Common myeloid progenitor, CD34-positive (primary cell): ENCODE data around the gene PHACTR1.

ENCODE experiments used
- CTCF ChIA-PET: fragments of 350-600 bp; sonication (Branson Sonifier 250); formaldehyde crosslinking; loops from one replicate; lab custom pipeline; 2021; ENCODE audit warnings: antibody characterized with exemption; lab: Charles Lee
- POLR2A ChIA-PET: fragments of 350-600 bp; sonication (Branson Sonifier 250); formaldehyde crosslinking; loops from one replicate; lab custom pipeline; 2021; ENCODE audit warnings: antibody characterized with exemption; lab: Charles Lee
- DNase-seq, 3 donors: peaks; one replicate each; pipeline versions ENCODE4 v3.0.0 to v3.0.0-alpha.2; 2013
- H3K27ac ChIP-seq, 2 experiments: 1 replicate in 1 of 2; 2 replicates in 1 of 2; pipeline ENCODE4 v1.7.0; 2013; ENCODE audit warnings: inconsistent platforms in 2 of 2, low read length in 2 of 2, mild to moderate bottlenecking in 2 of 2, low read depth in 1 of 2, moderate library complexity in 1 of 2; ENCODE audit not compliant: severe bottlenecking in 2 of 2, insufficient read depth in 1 of 2, poor library complexity in 1 of 2
- H3K27me3 ChIP-seq, 5 experiments: replicated peaks in 2 of 5; 1 replicate in 3 of 5; 2 replicates in 2 of 5; pipeline versions ENCODE4 v1.6.1 to v1.7.0; 2013; ENCODE audit warnings: low read length in 4 of 5, mild to moderate bottlenecking in 2 of 5, moderate library complexity in 2 of 5, inconsistent platforms in 1 of 5; ENCODE audit not compliant: insufficient read depth in 5 of 5, control insufficient read depth in 4 of 5
- H3K36me3 ChIP-seq, 4 experiments: 1 replicate in 2 of 4; 2 replicates in 2 of 4; pipeline versions ENCODE4 v1.6.1 to v1.7.0; 2013; ENCODE audit warnings: low read length in 3 of 4, control low read depth in 1 of 4, mild to moderate bottlenecking in 1 of 4; ENCODE audit not compliant: control insufficient read depth in 4 of 4, insufficient read depth in 4 of 4
- H3K4me1 ChIP-seq, 4 experiments: 1 replicate in 3 of 4; 2 replicates in 1 of 4; pipeline versions ENCODE4 v1.6.1 to v1.7.1; 2013; ENCODE audit warnings: low read length in 3 of 4, mild to moderate bottlenecking in 3 of 4, control low read depth in 1 of 4, inconsistent platforms in 1 of 4, moderate library complexity in 1 of 4; ENCODE audit not compliant: control insufficient read depth in 4 of 4, insufficient read depth in 4 of 4; ENCODE audit errors: control extremely low read depth in 1 of 4
- H3K4me3 ChIP-seq, 7 experiments: 1 replicate in 4 of 7; 2 replicates in 3 of 7; pipeline versions ENCODE4 v1.5.1 to v1.7.0; 2013; ENCODE audit warnings: mild to moderate bottlenecking in 7 of 7, low read length in 6 of 7, moderate library complexity in 6 of 7, inconsistent platforms in 2 of 7, low read depth in 2 of 7, control low read depth in 1 of 7; ENCODE audit not compliant: insufficient read depth in 4 of 7, control insufficient read depth in 1 of 7; ENCODE audit errors: extremely low read depth in 1 of 7
- H3K9me3 ChIP-seq, 5 experiments: 1 replicate in 4 of 5; 2 replicates in 1 of 5; pipeline versions ENCODE4 v1.6.1 to v1.7.1; 2013; ENCODE audit warnings: low read length in 4 of 5, mild to moderate bottlenecking in 2 of 5, inconsistent platforms in 1 of 5, low read depth in 1 of 5, moderate library complexity in 1 of 5; ENCODE audit not compliant: control insufficient read depth in 4 of 5, insufficient read depth in 2 of 5; ENCODE audit errors: control extremely low read depth in 1 of 5
- WGBS: methylation state at CpG from one replicate; pipeline ENCODE4 v1.1.5; 2013; ENCODE audit not compliant: insufficient coverage; 5-methylcytosine and 5-hydroxymethylcytosine counted together

PHACTR1 gene

DNA sequence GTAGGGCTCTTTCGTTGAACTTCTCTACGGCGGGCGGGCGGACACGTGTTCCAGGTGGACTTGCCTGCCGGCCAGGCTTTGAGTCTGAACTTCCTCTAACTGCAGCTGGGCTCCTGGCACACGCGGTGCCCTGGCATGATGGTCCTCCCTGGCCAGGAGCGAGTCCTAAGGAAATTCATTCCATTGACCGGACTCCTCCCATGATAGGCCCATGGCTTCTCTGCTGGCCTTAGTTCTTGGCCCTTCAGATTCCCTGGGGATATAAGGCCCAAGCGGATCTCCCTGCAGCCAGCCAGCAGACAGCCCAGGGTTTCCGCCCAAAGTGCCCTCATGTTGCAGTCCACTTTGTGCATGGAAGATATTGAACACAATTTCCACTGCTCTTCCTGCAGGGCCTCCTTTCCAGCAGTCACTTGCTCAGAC is 572.4 kb downstream of the PHACTR1 start:
- Histone ChIP-seq H3K9me3 (peaks cover 3 to 17% (median 15%) of the 10 kb centered on the region in 5 experiments), H3K4me3 (no peak overlapping the region), H3K4me1 (peaks cover 0 to 16% (median 6%) of the 10 kb centered on the region in 4 experiments), H3K27ac (no peak overlapping the region), H3K36me3 (peaks cover 15 to 78% (median 61%) of the 10 kb centered on the region in 4 experiments), H3K27me3 (no peaks in the 10 kb centered on the region)
- ChIA-PET POLR2A (no interaction called here), CTCF (interaction anchor here (1.0 to 1.5 kb wide), 2 partner anchors 10 to 102 kb away, joined by 3 to 5 read pairs; no protein-coding TSS in a partner anchor)
- DNase-seq = no peak
- 92% methylated on average over 12 of the region's 13 CpGs for WGBS

DNA sequence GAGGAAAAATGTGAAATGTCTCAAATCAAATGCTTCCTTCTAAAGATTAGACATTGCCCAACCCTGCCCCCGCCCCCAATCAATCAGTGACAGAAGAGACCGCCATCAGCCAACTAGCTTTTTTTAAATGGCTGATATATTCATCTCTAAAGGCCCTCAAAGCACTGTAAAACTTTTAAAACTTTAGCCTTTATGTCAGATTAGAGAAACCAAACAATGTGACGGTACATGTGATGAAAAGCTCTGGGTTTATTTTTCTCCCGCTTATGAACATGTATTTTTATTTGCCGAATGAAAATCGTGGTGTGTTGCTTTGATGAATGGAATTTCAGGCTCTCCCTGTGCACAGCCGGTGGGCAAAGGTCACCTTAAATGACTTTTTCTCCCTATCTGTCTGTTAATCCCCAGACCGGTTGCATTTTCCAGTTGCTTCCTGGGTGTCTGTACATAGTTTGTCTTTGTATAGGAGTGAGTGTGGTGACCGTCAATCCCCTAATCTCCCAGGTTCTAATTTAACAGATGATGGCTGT is 573.3 kb downstream of the PHACTR1 start:
- ChIA-PET CTCF (interaction anchor here (0.8 to 1.0 kb wide), 3 partner anchors 11 to 103 kb away, joined by 3 read pairs; no protein-coding TSS in a partner anchor), POLR2A (no interaction called here)
- no peaks in the 10 kb centered on the region for H3K27me3 ChIP-seq
- H3K9me3 ChIP-seq = peaks cover 3 to 17% (median 15%) of the 10 kb centered on the region in 5 experiments
- peak overlapping the region in 1 of 2 experiments; percentile 37 for H3K27ac ChIP-seq
- H3K4me3 ChIP-seq = no peak overlapping the region
- DNase-seq = no peak
- H3K4me1 ChIP-seq = peaks cover 4 to 22% (median 7%) of the 10 kb centered on the region in 4 experiments
- H3K36me3 ChIP-seq = peaks cover 17 to 80% (median 64%) of the 10 kb centered on the region in 4 experiments
- 95% methylated on average over 6 of the region's 9 CpGs for WGBS

DNA sequence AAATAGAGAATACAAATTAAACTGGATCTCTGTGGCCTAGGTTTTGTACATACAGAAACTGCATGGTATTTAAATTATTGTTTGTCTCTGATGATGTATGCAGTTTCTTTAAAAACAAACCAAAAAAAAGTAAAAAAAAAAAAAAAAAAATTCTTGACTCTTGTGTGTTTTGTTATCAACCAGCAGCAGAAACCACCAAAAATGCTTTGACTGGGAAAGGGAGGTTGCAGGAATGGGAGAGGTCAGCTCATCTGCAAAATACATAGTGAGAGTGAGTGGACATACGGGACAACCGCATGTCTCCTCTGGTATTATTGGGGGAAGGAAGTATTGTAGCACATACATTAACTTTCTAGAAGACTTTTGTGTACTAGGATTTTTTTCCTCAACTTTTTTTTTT is 573.8 kb downstream of the PHACTR1 start:
- no peaks in the 10 kb centered on the region for H3K27me3 ChIP-seq
- DNase-seq = peak in 1 of 3 donors; percentile 30
- ChIA-PET POLR2A (no interaction called here), CTCF (interaction anchor here (0.8 kb wide), 1 partner anchor 39 kb away, joined by 3 read pairs; no protein-coding TSS in a partner anchor)
- peaks cover 6 to 24% (median 9%) of the 10 kb centered on the region in 4 experiments for H3K4me1 ChIP-seq
- H3K4me3 ChIP-seq = no peak overlapping the region
- H3K36me3 ChIP-seq = peaks cover 17 to 75% (median 60%) of the 10 kb centered on the region in 4 experiments
- WGBS = no CpG with 5 or more reads among the region's 2 CpGs
- H3K27ac ChIP-seq = peak overlapping the region in 1 of 2 experiments; percentile 2
- peaks cover 3 to 17% (median 15%) of the 10 kb centered on the region in 5 experiments for H3K9me3 ChIP-seq

DNA sequence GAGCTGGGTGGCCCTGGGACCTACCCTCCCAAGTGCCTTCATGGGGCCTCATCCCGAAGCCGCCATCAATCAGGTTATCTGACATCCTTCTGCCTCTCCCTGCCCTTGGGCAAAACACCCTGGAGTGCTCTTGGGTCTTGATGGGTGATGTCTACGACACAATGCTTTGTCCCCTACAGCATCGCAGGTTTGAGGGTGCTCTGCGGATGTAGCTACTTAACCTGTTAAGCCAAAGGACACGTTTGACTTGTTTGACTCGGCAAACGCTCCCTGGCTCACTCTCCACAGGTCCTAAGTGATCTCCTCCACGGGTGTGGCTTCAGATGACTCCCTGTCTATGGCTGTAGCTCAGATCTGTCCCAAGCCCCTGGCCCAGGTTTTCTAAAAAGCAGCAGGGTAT is 576.2 kb downstream of the PHACTR1 start:
- Histone ChIP-seq H3K27ac (no peak overlapping the region), H3K4me1 (peaks cover 6 to 13% (median 11%) of the 10 kb centered on the region in 4 experiments), H3K36me3 (peaks cover 2 to 64% (median 36%) of the 10 kb centered on the region in 4 experiments), H3K27me3 (no peaks in the 10 kb centered on the region), H3K4me3 (no peak overlapping the region), H3K9me3 (peaks cover 0 to 1% (median 0%) of the 10 kb centered on the region in 5 experiments)
- no peak for DNase-seq
- 96% methylated on average over 9 of the region's 9 CpGs for WGBS
- ChIA-PET POLR2A (interaction anchor here (0.7 kb wide), 1 partner anchor 35 kb away, joined by 3 read pairs; no protein-coding TSS in a partner anchor), CTCF (interaction anchor here (1.0 to 1.7 kb wide), 4 partner anchors 8 to 382 kb away, joined by 3 to 4 read pairs (median 3); no protein-coding TSS in a partner anchor)

DNA sequence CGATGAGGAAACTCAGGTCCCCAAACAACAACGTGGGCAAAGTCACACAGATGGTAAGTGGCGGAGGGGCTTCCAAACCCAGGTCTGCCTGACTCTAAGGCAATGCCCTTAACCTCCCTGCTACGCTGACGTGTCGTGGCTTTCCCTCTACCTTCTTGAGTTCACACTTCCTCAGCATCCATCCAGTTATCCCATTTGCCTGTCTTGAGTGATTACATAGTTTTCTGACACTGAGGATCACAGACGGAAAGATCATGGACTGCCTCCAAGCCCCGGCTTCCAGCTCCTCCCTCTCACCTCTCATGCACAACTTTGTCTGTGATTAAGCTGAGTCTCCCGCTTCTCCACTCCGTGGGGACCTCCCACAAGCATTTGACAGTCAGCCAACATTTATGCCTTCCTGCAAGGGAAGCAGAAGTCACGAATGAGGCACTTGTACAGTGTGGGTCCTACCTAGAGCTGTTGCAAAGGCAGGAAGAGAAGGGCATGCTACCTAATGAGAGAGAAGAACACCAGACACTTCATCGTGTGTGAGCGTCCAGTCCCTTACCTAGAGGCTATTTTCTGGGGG is 578.0 kb downstream of the PHACTR1 start:
- H3K27me3 ChIP-seq = no peaks in the 10 kb centered on the region
- peaks cover 2 to 55% (median 27%) of the 10 kb centered on the region in 4 experiments for H3K36me3 ChIP-seq
- ChIA-PET CTCF (interaction anchor here (0.9 to 1.9 kb wide), 4 partner anchors 15 to 92 kb away, joined by 3 to 8 read pairs (median 3); no protein-coding TSS in a partner anchor), POLR2A (interaction anchor here (0.6 kb wide), 1 partner anchor 31 kb away, joined by 3 read pairs; no protein-coding TSS in a partner anchor)
- H3K27ac ChIP-seq = peak overlapping the region in 1 of 2 experiments; percentile 16
- H3K4me3 ChIP-seq = peak overlapping the region in 1 of 7 experiments; percentile 34
- peak in 2 of 3 donors; percentile 71 to 77 for DNase-seq
- H3K9me3 ChIP-seq = no peaks in the 10 kb centered on the region
- H3K4me1 ChIP-seq = peaks cover 6 to 13% (median 11%) of the 10 kb centered on the region in 4 experiments
- 51% methylated on average over 12 of the region's 13 CpGs for WGBS

DNA sequence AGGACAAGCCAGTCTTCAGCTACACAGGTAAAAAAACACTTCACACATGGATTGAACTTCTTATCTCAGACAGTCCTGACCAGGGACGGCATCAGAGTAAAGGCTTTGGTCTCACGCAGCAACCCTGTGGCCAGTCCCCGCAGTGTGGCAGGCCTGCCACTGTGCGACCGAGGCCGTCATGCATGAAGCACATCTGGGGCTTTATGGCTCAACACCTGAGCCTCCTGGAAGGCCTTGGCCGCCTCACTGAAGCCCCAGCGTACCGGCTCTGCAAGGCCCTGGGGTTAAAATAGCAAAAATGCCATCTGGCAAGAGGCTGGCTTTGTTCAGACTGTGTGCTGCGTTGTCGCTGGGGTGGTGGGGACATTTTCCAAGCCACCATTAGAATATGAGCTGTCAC is 579.0 kb downstream of the PHACTR1 start:
- POLR2A ChIA-PET = no interaction called here
- Histone ChIP-seq H3K4me1 (peaks cover 6 to 13% (median 11%) of the 10 kb centered on the region in 4 experiments), H3K9me3 (no peaks in the 10 kb centered on the region), H3K36me3 (peaks cover 2 to 62% (median 31%) of the 10 kb centered on the region in 4 experiments), H3K4me3 (no peak overlapping the region), H3K27ac (no peak overlapping the region), H3K27me3 (no peaks in the 10 kb centered on the region)
- CTCF ChIA-PET = interaction anchor here (1.2 kb wide), 1 partner anchor 93 kb away, joined by 3 read pairs; no protein-coding TSS in a partner anchor
- no peak for DNase-seq
- 97% methylated on average over 11 of the region's 11 CpGs for WGBS
